Loucy (cell line): ENCODE results near the gene CCM2.

Experiments
- CTCF ChIP-seq: fragments of 200-600 bp; sonication (generic); conservative IDR thresholded peaks from 2 replicates; pipeline ENCODE4 v1.5.1; 2014; ENCODE audit warnings: mild to moderate bottlenecking, antibody characterized with exemption, low read length
- EZH2phosphoT487 ChIP-seq: fragments of 200-600 bp; IDR thresholded peaks from 2 replicates; pipeline ENCODE4 v1.6.1; 2018; ENCODE audit warnings: antibody characterized with exemption, mild to moderate bottlenecking, moderate library complexity, borderline replicate concordance

DNA sequence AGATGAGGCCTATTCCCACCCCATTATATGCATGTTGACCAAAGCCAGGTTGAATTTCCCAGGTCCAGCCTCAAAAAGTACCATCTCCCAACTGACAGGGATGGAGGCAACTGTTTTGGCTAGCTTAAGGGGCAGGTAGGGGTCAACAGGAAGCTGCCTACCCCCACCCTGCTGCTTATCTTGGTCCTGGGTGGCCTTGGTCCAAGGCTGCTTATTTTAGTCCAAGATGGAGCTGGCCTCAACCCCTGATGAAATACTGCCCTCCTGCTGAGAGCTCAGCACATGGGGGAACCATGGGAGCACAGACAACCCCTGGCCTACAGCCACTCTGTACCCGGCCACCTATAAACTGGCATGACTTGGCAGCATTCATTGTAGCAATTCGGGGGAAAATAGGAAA lies 44.3 kb upstream of the CCM2 start:
- no peak for TF ChIP-seq CTCF
- no peak for TF ChIP-seq EZH2phosphoT487
